Measurements from ENCODE around the gene ZKSCAN4.

The ZKSCAN4 gene

GRCh38 chr6:28226460-28226859 lies 25.6 kb downstream of the ZKSCAN4 start:
- peaks cover 31% of the 10 kb centered on the region for H3K27me3 Mint-ChIP-seq (ENCODE audit: low read depth, poor library complexity)
- H3K4me1 Mint-ChIP-seq: peaks cover 26% of the 10 kb centered on the region
- DNase-seq: no peak
- no peak overlapping the region for H3K27ac Mint-ChIP-seq
- H3K36me3 Mint-ChIP-seq (ENCODE audit: low read depth): peaks cover 45% of the 10 kb centered on the region
- H3K9me3 Mint-ChIP-seq: peaks cover 25% of the 10 kb centered on the region
- H3K4me3 Mint-ChIP-seq: peak overlapping the region; percentile 99
- no peak for TF ChIP-seq CTCF (IDR thresholded peaks at IDR 0.05)

DNA sequence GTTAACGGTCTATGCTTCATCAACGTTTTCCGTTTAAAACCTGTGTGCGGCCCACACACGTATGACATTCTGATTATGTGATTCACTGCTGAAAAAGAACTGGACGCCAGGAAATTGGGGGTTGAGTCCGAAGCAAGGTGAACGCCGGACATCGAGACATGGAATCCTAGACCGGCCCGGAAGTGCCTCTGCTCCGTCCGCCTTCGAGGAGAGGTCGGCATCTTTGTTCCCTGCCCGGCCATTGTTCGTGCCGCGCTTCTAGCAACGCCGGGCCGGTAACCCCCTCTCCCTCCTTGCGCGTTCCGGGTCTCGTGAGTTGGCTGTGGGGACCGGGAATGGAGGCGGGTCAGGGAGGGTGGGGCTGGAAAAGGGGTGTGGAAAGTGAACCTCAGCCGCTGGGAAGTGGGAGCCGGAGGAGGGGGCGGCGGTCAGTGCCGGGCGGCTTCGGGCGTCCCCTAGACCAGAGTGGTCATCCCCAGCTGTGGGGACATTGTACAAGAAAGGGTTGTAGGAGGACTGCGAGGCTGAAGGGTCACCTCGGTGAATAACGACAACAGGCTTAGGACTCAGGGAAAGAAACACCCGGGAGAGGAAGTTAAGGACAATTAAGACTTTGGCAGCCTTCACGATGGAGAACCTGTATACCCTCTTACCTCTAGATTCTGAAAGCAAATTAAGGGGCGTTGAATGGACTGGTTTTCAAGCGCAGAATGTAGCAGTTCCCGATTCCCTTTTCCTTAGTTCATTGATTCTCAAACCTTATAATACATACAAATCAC lies 26.8 kb downstream of the ZKSCAN4 start, which contains the start of gene ZSCAN9:
Gene ZSCAN9, plus strand, starts transcription at position 220 of the 779 bp plus-strand sequence. CDS start 1,810 bp downstream, outside the sequence.
- peaks cover 13% of the 10 kb centered on the region for H3K9me3 Mint-ChIP-seq
- peaks cover 43% of the 10 kb centered on the region for H3K27me3 Mint-ChIP-seq (ENCODE audit: low read depth, poor library complexity)
- H3K27ac Mint-ChIP-seq: peak within 1 kb of the TSS; percentile 89
- H3K4me3 Mint-ChIP-seq: peak within 1 kb of the TSS; percentile 99
- DNase-seq: peak; percentile 81
- peaks cover 33% of the 10 kb centered on the region for H3K36me3 Mint-ChIP-seq (ENCODE audit: low read depth)
- TF ChIP-seq CTCF (IDR thresholded peaks at IDR 0.05): no peak
- peaks cover 26% of the 10 kb centered on the region for H3K4me1 Mint-ChIP-seq

- no peak for TF ChIP-seq CTCF (IDR thresholded peaks at IDR 0.05)
- Mint-ChIP-seq H3K9me3 (peaks cover 9% of the 10 kb centered on the region), H3K36me3 (ENCODE audit: low read depth) (peaks cover 25% of the 10 kb centered on the region), H3K4me3 (peak overlapping the region; percentile 99), H3K27me3 (ENCODE audit: low read depth, poor library complexity) (peaks cover 52% of the 10 kb centered on the region), H3K27ac (peak overlapping the region; percentile 89), H3K4me1 (peaks cover 26% of the 10 kb centered on the region)
- no peak for DNase-seq
Observed at GRCh38 chr6:28224131-28225055, 27.7 kb downstream of the ZKSCAN4 start.

- TF ChIP-seq CTCF (IDR thresholded peaks at IDR 0.05): no peak
- peaks cover 29% of the 10 kb centered on the region for H3K9me3 Mint-ChIP-seq
- H3K27me3 Mint-ChIP-seq (ENCODE audit: low read depth, poor library complexity): peaks cover 88% of the 10 kb centered on the region
- H3K4me3 Mint-ChIP-seq: peak overlapping the region; percentile 22
- DNase-seq: no peak
- peaks cover 12% of the 10 kb centered on the region for H3K4me1 Mint-ChIP-seq
- no peak overlapping the region for H3K27ac Mint-ChIP-seq
- H3K36me3 Mint-ChIP-seq (ENCODE audit: low read depth): no peaks in the 10 kb centered on the region
Observed at GRCh38 chr6:28220257-28221133, 31.6 kb downstream of the ZKSCAN4 start.

All from nephron progenitor cell (in vitro differentiated cells).